ENCODE data around the gene DUSP11.
"Not testable (repeated sequence)": the region's sequence is repeated elsewhere in the genome, so short reads cannot be mapped to it uniquely, and the experiment has no call there.

The DUSP11 gene

DNA sequence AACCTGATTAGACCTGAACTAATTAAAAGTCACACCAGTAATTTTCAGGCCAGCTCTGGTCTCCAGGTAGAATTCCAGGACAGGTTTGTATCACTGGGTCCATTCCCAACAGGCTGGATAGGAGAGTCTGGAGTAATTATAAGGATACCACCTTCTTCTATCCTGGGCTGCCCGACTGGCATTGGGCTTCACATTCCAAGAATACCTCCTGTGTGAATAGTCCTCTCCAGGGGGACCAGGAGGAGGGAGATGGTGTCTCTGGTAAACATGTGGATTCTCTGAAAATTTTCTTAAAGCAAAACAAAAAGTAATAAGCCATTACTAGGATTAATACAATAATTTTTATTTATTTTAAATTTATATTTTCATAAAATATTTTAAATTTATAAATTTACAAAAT lies 17.3 kb downstream of the DUSP11 start:
- H3K36me3 ChIP-seq (ENCODE audit: insufficient read depth, low read length) = peaks cover 67% of the 10 kb centered on the region
- no peaks in the 10 kb centered on the region for H3K27me3 ChIP-seq (ENCODE audit: insufficient read depth, low read length)
- no peaks in the 10 kb centered on the region for H3K4me1 ChIP-seq (ENCODE audit: insufficient read depth, low read length)
- no peaks in the 10 kb centered on the region for H3K9me3 ChIP-seq (ENCODE audit: low read length)
- H2AFZ ChIP-seq (ENCODE audit: low read depth, low read length) = no peak overlapping the region
- H3K4me3 ChIP-seq (ENCODE audit: low read length) = no peak overlapping the region

DNA sequence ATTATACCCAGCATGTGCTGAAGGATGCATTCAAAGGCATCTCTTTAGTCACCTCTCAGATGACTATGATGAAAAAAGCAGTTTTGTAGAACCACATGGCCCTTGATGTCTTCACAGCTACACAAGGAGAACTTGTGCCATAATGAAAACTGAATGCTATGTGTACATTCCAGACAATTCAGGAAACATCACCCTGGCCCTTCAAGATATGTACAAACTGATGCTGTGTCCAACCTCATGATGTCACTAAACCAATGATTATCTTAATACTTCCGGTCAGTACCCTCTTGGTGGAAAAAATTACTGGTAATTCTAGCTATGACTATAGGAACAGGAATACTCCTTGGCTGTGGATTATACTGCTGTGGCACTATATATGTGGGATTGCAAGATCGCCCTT lies 20.0 kb downstream of the DUSP11 start:
- no peak overlapping the region for H3K4me3 ChIP-seq (ENCODE audit: low read length)
- H3K4me1 ChIP-seq (ENCODE audit: insufficient read depth, low read length) = no peaks in the 10 kb centered on the region
- H3K9me3 ChIP-seq (ENCODE audit: low read length) = peaks cover 3% of the 10 kb centered on the region
- H2AFZ ChIP-seq (ENCODE audit: low read depth, low read length) = no peak overlapping the region
- H3K27me3 ChIP-seq (ENCODE audit: insufficient read depth, low read length) = no peaks in the 10 kb centered on the region
- peaks cover 55% of the 10 kb centered on the region for H3K36me3 ChIP-seq (ENCODE audit: insufficient read depth, low read length)

DNA sequence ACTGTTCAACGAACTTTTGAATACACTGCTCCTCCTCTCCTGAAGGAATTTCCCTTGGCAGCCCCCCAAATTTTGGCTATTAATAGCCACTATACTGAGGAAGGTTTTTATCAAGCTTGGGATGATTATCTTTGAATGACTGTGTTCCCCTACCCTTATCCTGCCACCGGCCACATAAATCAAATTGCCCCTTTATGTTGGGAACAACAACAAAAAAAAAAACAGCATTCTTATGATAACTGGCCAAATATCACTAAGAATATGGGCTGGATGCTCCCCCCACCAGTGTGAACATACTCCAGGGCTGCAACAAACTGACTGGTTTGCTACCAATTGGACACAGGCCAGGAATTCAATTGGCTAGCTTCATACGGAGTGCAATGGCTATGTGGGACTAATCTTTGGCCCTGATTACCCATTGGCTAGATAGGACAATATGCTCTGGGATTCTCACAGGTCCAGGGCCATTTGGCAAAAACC lies 20.6 kb downstream of the DUSP11 start:
- H3K9me3 ChIP-seq (ENCODE audit: low read length) = peaks cover 5% of the 10 kb centered on the region
- no peaks in the 10 kb centered on the region for H3K4me1 ChIP-seq (ENCODE audit: insufficient read depth, low read length)
- H3K36me3 ChIP-seq (ENCODE audit: insufficient read depth, low read length) = peaks cover 51% of the 10 kb centered on the region
- H3K4me3 ChIP-seq (ENCODE audit: low read length) = no peak overlapping the region
- no peak overlapping the region for H2AFZ ChIP-seq (ENCODE audit: low read depth, low read length)
- no peaks in the 10 kb centered on the region for H3K27me3 ChIP-seq (ENCODE audit: insufficient read depth, low read length)

DNA sequence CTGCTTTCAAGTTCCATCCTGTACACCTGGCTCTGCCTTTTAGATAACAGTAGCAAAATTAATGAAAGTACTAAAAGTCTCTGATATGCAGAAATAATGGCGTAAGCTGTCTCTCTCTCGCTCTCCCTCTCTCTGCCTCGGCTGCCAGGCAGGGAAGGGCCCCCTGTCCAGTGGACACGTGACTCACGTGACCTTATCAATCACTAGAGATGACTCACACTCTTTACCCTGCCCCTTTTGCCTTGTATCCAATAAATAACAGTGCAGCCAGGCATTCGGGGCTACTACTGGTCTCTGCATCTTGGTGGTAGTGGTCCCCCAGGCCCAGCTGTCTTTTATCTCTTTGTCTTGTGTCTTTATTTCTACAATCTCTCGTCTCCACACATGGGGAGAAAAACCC lies 25.6 kb downstream of the DUSP11 start:
- H3K36me3 ChIP-seq (ENCODE audit: insufficient read depth, low read length) = peaks cover 28% of the 10 kb centered on the region

DNA sequence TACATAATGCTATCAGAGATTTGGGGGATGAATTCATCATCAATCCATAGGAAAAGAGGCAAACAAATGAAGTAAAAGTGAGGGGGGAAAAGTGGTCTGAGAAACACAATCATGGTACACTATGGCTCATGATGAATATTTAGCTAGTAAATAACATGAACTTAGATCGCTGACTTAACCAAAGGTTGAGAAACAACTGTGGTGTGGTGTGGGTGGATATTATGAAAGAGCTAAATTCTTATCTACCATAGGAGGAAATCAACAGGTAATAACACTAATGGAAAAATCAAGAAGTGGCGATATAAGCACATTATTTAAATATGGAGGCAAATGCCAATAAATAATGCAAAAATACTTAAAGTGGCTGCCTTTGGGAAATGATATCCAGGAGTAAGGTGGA lies 30.6 kb downstream of the DUSP11 start:
- peaks cover 17% of the 10 kb centered on the region for H3K36me3 ChIP-seq (ENCODE audit: insufficient read depth, low read length)
- peaks cover 2% of the 10 kb centered on the region for H3K9me3 ChIP-seq (ENCODE audit: low read length)
- no peaks in the 10 kb centered on the region for H3K27me3 ChIP-seq (ENCODE audit: insufficient read depth, low read length)
- H3K4me3 ChIP-seq (ENCODE audit: low read length) = no peak overlapping the region
- H3K4me1 ChIP-seq (ENCODE audit: insufficient read depth, low read length) = no peaks in the 10 kb centered on the region
- H2AFZ ChIP-seq (ENCODE audit: low read depth, low read length) = no peak overlapping the region

More for the DNA sequence above, 25.6 kb downstream of the DUSP11 start:
- H3K27me3 ChIP-seq (ENCODE audit: insufficient read depth, low read length); H3K4me1 ChIP-seq (ENCODE audit: insufficient read depth, low read length); H3K9me3 ChIP-seq (ENCODE audit: low read length); H2AFZ ChIP-seq (ENCODE audit: low read depth, low read length); H3K4me3 ChIP-seq (ENCODE audit: low read length): not testable (repeated sequence)

DNA sequence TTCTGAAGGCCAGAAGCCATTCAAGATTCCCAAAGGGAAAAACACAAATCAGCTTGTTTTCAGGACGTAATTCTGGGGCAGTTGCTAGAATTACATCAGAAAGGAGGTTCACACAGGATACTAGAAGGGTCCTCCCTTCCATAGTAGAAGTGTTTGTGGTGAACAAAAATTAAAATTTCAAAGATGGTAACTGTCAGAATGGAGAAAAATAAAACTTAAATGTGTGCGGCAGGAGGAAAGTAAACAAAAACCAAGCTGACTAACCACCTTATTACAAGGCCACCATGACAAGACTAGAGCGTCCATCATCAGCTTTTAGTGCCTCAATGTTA lies 33.1 kb downstream of the DUSP11 start:
- no peaks in the 10 kb centered on the region for H3K9me3 ChIP-seq (ENCODE audit: low read length)
- no peak overlapping the region for H2AFZ ChIP-seq (ENCODE audit: low read depth, low read length)
- no peaks in the 10 kb centered on the region for H3K4me1 ChIP-seq (ENCODE audit: insufficient read depth, low read length)
- no peak overlapping the region for H3K4me3 ChIP-seq (ENCODE audit: low read length)
- H3K36me3 ChIP-seq (ENCODE audit: insufficient read depth, low read length) = peaks cover 15% of the 10 kb centered on the region
- no peaks in the 10 kb centered on the region for H3K27me3 ChIP-seq (ENCODE audit: insufficient read depth, low read length)

DNA sequence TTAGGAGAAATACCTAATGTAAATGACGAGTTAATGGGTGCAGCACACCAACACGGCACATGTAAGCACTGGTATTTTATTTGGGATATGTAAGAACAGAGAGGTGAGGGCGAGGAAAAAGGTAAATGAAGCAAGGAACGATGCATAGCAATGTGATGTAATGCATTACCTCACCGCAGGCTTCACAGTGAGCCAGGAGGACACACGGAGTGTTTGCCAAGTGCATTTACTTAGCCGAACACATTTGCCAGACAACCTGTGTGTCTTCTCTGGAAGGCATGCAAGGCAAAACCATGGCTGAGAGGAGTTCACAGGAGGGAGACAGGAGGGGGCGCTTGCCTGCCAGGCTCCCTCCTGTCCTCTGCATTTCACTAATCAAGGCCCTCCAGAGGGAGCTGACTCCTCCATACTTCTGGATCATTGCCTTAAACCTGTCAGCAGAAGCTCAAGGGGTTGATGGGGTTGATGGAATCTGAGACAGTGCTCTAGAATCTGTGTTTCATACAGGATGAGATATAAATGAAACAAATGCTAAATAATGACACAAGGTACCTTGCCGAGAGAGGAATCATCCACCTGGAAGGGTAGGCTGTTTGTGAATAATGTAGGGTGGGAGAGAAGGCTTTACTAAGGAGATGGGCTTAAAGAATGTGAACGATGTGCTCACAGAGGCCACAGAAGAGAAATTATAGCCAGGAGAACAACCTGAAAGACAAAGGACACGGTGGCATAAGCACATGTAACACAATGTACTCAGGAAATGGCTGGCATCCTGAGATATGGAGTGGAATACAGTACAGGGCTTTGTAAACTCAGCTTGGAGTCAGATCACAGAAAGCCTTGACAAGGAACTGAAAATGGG lies 33.7 kb downstream of the DUSP11 start:
- Histone ChIP-seq H3K27me3 (ENCODE audit: insufficient read depth, low read length) (no peaks in the 10 kb centered on the region), H3K4me1 (ENCODE audit: insufficient read depth, low read length) (no peaks in the 10 kb centered on the region), H3K4me3 (ENCODE audit: low read length) (no peak overlapping the region), H2AFZ (ENCODE audit: low read depth, low read length) (no peak overlapping the region), H3K9me3 (ENCODE audit: low read length) (no peaks in the 10 kb centered on the region), H3K36me3 (ENCODE audit: insufficient read depth, low read length) (peaks cover 15% of the 10 kb centered on the region)

DNA sequence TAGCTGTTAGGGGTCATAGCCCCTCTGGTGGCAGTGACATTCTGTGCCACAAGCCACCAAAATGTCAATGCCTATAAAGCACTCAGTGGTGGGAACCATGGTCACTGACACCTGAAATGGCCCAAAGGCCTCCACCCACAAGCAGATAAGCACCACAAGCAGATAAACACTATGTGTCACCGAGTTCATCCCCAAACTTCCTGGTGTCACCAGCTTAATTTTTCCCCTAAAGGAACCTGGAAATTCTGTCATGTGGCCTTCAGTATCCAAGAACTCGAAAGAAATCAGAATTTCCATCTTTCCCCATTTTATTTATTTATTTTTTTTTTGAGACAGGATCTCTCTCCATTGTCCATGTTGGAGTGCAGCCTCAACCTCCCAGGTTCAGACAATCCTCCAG lies 39.1 kb downstream of the DUSP11 start:
- Histone ChIP-seq H3K36me3 (ENCODE audit: insufficient read depth, low read length) (no peaks in the 10 kb centered on the region), H3K4me3 (ENCODE audit: low read length) (no peak overlapping the region), H3K9me3 (ENCODE audit: low read length) (peaks cover 2% of the 10 kb centered on the region), H3K4me1 (ENCODE audit: insufficient read depth, low read length) (peaks cover 9% of the 10 kb centered on the region), H3K27me3 (ENCODE audit: insufficient read depth, low read length) (no peaks in the 10 kb centered on the region), H2AFZ (ENCODE audit: low read depth, low read length) (no peak overlapping the region)

DNA sequence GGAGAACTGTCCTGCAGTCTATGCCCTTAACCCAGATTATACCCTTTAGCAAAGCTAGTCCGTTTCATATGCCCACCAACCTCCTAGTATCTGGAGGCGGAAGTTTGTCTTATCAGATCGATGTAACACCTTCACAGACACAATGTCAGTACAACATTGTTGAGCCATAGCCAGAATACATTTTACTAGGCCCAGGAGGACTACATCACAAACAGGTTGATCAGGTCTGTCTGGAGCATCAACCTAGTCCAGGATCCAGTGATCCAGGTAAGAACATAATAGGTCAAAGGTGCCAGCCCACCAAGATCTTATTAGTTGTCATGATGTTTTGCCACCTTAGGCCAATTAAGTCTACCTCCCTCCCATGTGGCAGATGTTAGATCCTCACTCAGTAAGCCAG lies 40.8 kb downstream of the DUSP11 start:
- Histone ChIP-seq H3K36me3 (ENCODE audit: insufficient read depth, low read length) (peaks cover 3% of the 10 kb centered on the region), H3K27me3 (ENCODE audit: insufficient read depth, low read length) (no peaks in the 10 kb centered on the region), H3K4me3 (ENCODE audit: low read length) (no peak overlapping the region), H3K4me1 (ENCODE audit: insufficient read depth, low read length) (peaks cover 11% of the 10 kb centered on the region), H3K9me3 (ENCODE audit: low read length) (peaks cover 2% of the 10 kb centered on the region), H2AFZ (ENCODE audit: low read depth, low read length) (no peak overlapping the region)

DNA sequence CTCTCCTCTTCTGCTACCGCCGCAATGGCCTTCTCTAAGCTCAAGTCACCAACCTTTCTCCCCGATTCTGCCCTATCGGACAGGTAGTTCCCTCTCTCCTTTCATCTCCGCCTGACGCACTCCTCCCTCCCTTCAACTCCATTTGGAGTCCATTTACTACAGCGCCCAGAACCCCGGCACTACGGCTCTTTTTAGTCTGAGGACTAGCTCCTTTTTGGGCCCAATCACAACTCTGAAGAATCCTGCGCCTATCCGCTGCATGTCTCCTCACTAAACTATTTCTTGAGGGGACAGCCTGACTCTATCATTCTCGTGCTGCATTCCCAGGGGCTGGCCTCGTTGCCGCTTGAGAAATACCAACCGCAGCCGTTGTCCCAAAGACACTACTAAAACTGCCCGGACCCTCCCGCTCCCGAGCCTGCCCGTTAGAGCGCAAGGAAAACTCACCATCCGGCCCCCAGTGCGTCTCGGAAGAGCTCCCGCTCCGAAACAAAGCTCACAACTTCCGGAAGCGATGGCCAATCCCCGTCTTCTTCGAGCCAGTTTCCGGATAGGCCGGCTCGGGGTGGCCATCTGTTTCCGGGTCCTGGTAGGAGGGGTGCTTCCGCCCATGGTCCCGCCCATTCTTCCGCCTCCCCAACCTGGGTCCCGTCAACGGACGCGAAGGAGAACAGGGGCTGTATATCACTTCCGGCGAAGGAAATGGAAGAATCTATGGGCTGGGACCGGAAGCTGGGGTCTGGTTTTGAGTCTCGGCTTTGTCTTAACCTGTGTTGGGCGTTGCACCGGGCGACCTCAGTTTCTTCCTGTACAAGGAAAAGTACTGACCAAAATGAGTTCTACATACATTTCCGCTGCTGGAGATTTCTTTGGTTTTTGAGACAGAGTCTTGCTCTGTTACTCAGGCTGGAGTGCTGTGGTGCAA lies 42.8 kb downstream of the DUSP11 start, which contains the start of gene TPRKB:
TPRKB (minus strand) TSS at position 491 of the 925 bp plus-strand sequence. CDS start 2,776 bp downstream, outside the sequence.
- peak within 1 kb of the TSS; percentile 79 for H2AFZ ChIP-seq (ENCODE audit: low read depth, low read length)
- peaks cover 11% of the 10 kb centered on the region for H3K4me1 ChIP-seq (ENCODE audit: insufficient read depth, low read length)
- peaks cover 15% of the 10 kb centered on the region for H3K36me3 ChIP-seq (ENCODE audit: insufficient read depth, low read length)
- H3K27me3 ChIP-seq (ENCODE audit: insufficient read depth, low read length) = no peaks in the 10 kb centered on the region
- peak within 1 kb of the TSS; percentile 77 for H3K4me3 ChIP-seq (ENCODE audit: low read length)
- peaks cover 2% of the 10 kb centered on the region for H3K9me3 ChIP-seq (ENCODE audit: low read length)

DNA sequence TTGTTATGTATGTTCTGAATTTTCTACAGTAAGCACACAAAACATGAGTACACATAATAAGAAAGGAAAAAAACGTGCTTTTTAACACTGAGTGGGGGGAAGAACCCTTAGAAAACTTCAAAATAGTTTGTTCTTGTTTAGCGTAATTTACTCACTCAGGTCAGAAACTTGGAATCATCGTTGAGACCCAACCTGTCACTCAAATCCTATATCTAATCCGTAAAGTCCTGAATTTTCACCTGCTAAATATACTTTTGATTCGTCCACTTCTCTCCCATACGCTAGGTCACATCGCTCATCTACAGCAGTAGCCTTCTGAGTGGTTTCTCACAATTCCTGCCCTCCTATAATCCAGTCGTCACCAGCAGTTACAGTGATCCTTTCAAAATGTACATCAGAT lies 43.5 kb downstream of the DUSP11 start:
- Histone ChIP-seq H3K27me3 (ENCODE audit: insufficient read depth, low read length) (no peaks in the 10 kb centered on the region), H3K4me3 (ENCODE audit: low read length) (peak overlapping the region; percentile 77), H3K4me1 (ENCODE audit: insufficient read depth, low read length) (peaks cover 11% of the 10 kb centered on the region), H2AFZ (ENCODE audit: low read depth, low read length) (no peak overlapping the region), H3K9me3 (ENCODE audit: low read length) (peaks cover 2% of the 10 kb centered on the region), H3K36me3 (ENCODE audit: insufficient read depth, low read length) (peaks cover 22% of the 10 kb centered on the region)

DNA sequence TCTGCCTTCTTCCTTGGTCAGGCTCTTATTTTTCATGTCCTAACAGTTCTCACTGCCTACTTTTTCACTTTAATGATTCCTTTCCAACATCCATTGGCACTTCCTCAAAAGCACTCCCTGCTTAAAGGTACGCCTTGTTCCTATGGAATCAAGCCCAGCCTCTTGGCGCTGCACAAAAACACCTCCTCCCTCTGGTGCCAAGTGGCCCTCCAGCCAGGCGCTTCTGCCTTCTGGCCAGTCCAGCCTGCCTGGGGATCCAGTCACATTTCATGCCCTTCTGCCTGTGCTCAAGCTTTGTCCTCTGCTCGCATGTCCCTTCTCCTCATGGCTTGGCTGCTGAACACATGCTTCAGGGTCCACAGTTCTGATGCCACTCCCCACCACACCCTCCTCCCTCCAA lies 49.1 kb downstream of the DUSP11 start:
- no peak overlapping the region for H2AFZ ChIP-seq (ENCODE audit: low read depth, low read length)
- peaks cover 47% of the 10 kb centered on the region for H3K36me3 ChIP-seq (ENCODE audit: insufficient read depth, low read length)
- H3K4me1 ChIP-seq (ENCODE audit: insufficient read depth, low read length) = peaks cover 2% of the 10 kb centered on the region
- no peaks in the 10 kb centered on the region for H3K9me3 ChIP-seq (ENCODE audit: low read length)
- no peaks in the 10 kb centered on the region for H3K27me3 ChIP-seq (ENCODE audit: insufficient read depth, low read length)
- no peak overlapping the region for H3K4me3 ChIP-seq (ENCODE audit: low read length)

DNA sequence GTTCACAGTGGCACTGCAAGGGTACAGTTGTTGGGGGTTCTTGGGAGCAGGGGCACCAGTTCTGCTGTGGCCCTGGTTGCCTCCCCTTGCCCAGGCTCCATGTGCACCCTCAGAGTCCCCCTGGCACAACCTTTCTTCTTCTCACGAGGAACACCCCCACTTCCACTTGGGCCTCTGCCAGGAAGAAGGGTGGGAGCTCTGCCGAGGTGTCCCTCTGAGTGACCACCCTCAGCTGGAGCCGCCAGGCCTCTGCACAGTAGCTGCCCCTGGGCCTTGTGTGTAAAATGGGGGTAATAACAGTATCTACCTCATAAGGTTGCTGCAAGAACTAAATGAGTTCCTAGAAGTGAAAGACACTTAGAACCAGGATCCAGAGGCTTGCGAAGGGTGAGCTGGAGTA lies 51.2 kb downstream of the DUSP11 start:
- H3K4me3 ChIP-seq (ENCODE audit: low read length) = no peak overlapping the region
- H3K27me3 ChIP-seq (ENCODE audit: insufficient read depth, low read length) = no peaks in the 10 kb centered on the region
- no peaks in the 10 kb centered on the region for H3K9me3 ChIP-seq (ENCODE audit: low read length)
- peaks cover 44% of the 10 kb centered on the region for H3K36me3 ChIP-seq (ENCODE audit: insufficient read depth, low read length)
- H3K4me1 ChIP-seq (ENCODE audit: insufficient read depth, low read length) = no peaks in the 10 kb centered on the region
- no peak overlapping the region for H2AFZ ChIP-seq (ENCODE audit: low read depth, low read length)
